ENCODE measurements around the gene APBA3.

APBA3 gene

DNA sequence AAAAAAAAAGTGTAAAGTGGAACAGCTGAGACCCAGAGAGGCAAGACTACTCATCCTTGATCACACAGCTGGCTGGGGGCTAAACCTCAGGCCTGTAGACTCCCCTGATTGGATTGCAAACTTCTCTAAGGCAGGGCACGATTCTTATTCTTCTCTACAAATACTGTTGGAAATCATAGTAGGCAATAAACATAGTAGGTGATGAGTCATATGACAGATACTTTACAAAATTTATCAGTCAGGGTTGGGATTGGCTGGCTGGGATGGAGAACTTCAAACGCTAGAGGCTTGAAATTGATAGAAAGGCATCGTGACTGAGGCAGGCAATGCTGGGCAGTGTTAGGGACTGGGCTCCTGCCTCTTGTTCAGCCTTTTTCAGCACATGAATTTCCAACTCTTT, 30.6 kb upstream of the APBA3 start:
- ATAC-seq: no peak; the same call in 2 of the 3 replicates

DNA sequence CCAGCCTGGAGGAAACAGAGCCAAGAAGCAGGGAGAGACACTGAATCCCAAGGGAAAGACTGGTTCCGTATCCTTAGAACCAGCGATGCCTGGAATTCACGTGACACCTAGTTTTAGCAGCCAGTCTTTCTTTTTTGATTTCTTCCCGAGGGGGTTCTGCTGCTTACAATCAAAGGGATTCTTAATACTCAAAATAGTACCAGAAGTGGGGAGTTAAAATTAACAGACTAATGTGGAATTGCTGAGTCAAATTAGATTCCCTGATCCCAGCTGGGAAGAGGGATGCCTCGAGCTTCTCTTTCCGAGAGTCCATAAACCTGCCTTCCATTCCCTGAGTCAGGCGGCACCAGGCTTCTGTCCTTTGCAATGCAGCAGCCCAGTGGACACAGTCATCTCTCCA, 29.4 kb upstream of the APBA3 start:
- TF ChIP-seq GLIS3 (CRISPR knock-in tag; IDR thresholded peaks at IDR 0.05) (no peak), SNAI2 (CRISPR knock-in tag; IDR thresholded peaks at IDR 0.05) (no peak), RARB (CRISPR knock-in tag; IDR thresholded peaks at IDR 0.05) (no peak), ESRRG (CRISPR knock-in tag; IDR thresholded peaks at IDR 0.05) (no peak)
- TF ChIP-seq, protein P1, sequence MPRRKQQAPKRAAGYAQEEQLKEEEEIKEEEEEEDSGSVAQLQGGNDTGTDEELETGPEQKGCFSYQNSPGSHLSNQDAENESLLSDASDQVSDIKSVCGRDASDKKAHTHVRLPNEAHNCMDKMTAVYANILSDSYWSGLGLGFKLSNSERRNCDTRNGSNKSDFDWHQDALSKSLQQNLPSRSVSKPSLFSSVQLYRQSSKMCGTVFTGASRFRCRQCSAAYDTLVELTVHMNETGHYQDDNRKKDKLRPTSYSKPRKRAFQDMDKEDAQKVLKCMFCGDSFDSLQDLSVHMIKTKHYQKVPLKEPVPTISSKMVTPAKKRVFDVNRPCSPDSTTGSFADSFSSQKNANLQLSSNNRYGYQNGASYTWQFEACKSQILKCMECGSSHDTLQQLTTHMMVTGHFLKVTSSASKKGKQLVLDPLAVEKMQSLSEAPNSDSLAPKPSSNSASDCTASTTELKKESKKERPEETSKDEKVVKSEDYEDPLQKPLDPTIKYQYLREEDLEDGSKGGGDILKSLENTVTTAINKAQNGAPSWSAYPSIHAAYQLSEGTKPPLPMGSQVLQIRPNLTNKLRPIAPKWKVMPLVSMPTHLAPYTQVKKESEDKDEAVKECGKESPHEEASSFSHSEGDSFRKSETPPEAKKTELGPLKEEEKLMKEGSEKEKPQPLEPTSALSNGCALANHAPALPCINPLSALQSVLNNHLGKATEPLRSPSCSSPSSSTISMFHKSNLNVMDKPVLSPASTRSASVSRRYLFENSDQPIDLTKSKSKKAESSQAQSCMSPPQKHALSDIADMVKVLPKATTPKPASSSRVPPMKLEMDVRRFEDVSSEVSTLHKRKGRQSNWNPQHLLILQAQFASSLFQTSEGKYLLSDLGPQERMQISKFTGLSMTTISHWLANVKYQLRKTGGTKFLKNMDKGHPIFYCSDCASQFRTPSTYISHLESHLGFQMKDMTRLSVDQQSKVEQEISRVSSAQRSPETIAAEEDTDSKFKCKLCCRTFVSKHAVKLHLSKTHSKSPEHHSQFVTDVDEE (CRISPR knock-in tag; IDR thresholded peaks at IDR 0.05): no peak
- TF ChIP-seq, protein P2, sequence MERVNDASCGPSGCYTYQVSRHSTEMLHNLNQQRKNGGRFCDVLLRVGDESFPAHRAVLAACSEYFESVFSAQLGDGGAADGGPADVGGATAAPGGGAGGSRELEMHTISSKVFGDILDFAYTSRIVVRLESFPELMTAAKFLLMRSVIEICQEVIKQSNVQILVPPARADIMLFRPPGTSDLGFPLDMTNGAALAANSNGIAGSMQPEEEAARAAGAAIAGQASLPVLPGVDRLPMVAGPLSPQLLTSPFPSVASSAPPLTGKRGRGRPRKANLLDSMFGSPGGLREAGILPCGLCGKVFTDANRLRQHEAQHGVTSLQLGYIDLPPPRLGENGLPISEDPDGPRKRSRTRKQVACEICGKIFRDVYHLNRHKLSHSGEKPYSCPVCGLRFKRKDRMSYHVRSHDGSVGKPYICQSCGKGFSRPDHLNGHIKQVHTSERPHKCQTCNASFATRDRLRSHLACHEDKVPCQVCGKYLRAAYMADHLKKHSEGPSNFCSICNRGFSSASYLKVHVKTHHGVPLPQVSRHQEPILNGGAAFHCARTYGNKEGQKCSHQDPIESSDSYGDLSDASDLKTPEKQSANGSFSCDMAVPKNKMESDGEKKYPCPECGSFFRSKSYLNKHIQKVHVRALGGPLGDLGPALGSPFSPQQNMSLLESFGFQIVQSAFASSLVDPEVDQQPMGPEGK (CRISPR knock-in tag; IDR thresholded peaks at IDR 0.05; ENCODE audit: borderline replicate concordance): no peak
- ATAC-seq: no peak

More for the DNA sequence above, 30.6 kb upstream of the APBA3 start:
- TF ChIP-seq ESRRG (CRISPR knock-in tag; IDR thresholded peaks at IDR 0.05) (no peak), ZFP3 (CRISPR knock-in tag; IDR thresholded peaks at IDR 0.05) (no peak), CSDC2 (CRISPR knock-in tag; IDR thresholded peaks at IDR 0.05) (no peak), ZFP30 (CRISPR knock-in tag; IDR thresholded peaks at IDR 0.05) (no peak), SNAI2 (CRISPR knock-in tag; IDR thresholded peaks at IDR 0.05) (no peak), ZNF565 (CRISPR knock-in tag; conservative IDR thresholded peaks at IDR 0.05; ENCODE audit: low read depth) (no peak), ZC3H10 (CRISPR knock-in tag; IDR thresholded peaks at IDR 0.05) (no peak), ARNTL (CRISPR knock-in tag; IDR thresholded peaks at IDR 0.05; ENCODE audit: borderline replicate concordance, low read depth) (no peak), PPARA (CRISPR knock-in tag; IDR thresholded peaks at IDR 0.05; ENCODE audit: borderline replicate concordance) (no peak), BACH2 (CRISPR knock-in tag; IDR thresholded peaks at IDR 0.05; ENCODE audit: borderline replicate concordance) (no peak), GLIS3 (CRISPR knock-in tag; IDR thresholded peaks at IDR 0.05) (no peak), ZNF70 (CRISPR knock-in tag; IDR thresholded peaks at IDR 0.05) (no peak)
- TF ChIP-seq, protein P3, sequence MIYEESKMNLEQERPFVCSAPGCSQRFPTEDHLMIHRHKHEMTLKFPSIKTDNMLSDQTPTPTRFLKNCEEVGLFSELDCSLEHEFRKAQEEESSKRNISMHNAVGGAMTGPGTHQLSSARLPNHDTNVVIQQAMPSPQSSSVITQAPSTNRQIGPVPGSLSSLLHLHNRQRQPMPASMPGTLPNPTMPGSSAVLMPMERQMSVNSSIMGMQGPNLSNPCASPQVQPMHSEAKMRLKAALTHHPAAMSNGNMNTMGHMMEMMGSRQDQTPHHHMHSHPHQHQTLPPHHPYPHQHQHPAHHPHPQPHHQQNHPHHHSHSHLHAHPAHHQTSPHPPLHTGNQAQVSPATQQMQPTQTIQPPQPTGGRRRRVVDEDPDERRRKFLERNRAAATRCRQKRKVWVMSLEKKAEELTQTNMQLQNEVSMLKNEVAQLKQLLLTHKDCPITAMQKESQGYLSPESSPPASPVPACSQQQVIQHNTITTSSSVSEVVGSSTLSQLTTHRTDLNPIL (CRISPR knock-in tag; IDR thresholded peaks at IDR 0.05; ENCODE audit: low read depth): no peak
- TF ChIP-seq, protein P4, sequence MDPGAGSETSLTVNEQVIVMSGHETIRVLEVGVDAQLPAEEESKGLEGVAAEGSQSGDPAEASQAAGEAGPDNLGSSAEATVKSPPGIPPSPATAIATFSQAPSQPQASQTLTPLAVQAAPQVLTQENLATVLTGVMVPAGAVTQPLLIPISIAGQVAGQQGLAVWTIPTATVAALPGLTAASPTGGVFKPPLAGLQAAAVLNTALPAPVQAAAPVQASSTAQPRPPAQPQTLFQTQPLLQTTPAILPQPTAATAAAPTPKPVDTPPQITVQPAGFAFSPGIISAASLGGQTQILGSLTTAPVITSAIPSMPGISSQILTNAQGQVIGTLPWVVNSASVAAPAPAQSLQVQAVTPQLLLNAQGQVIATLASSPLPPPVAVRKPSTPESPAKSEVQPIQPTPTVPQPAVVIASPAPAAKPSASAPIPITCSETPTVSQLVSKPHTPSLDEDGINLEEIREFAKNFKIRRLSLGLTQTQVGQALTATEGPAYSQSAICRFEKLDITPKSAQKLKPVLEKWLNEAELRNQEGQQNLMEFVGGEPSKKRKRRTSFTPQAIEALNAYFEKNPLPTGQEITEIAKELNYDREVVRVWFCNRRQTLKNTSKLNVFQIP (CRISPR knock-in tag; IDR thresholded peaks at IDR 0.05; ENCODE audit: borderline replicate concordance, low read depth): no peak

DNA sequence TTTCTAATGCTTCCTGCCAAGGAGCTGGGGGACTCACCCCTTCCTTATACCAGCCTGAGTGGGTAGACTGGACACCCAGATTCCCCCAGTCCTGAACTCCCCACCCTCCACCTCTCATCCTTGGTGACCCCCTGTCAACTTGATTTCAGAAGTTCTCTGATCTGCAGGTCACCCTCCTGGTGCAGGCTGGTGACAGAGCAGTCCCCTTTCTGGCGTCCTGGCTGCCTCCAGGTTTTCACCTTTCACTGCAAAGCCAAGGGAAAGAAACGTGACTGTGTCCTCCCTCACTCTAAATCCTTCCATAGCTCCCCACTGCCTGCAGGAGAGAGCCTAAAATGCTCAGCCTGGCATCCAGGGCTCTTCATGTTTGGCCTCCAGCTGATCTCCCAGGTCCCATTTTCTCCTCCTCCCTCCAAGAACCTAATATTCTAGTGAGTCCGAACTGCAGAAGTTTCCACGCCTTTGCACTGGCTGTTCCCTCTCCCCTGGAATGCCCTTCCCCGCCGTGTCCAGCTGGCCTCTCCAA, 28.8 kb upstream of the APBA3 start:
- ATAC-seq: no peak
- no peak for TF ChIP-seq GLIS3 (CRISPR knock-in tag; IDR thresholded peaks at IDR 0.05)
- TF ChIP-seq SNAI2 (CRISPR knock-in tag; IDR thresholded peaks at IDR 0.05): no peak
- no peak for TF ChIP-seq ZFP30 (CRISPR knock-in tag; IDR thresholded peaks at IDR 0.05)
- no peak for TF ChIP-seq ZNF8 (CRISPR knock-in tag; IDR thresholded peaks at IDR 0.05)
- TF ChIP-seq, protein P3 (CRISPR knock-in tag; IDR thresholded peaks at IDR 0.05; ENCODE audit: low read depth): no peak
- no peak for TF ChIP-seq TCF4 (CRISPR knock-in tag; IDR thresholded peaks at IDR 0.05; ENCODE audit: borderline replicate concordance)
- TF ChIP-seq, protein P2 (CRISPR knock-in tag; IDR thresholded peaks at IDR 0.05; ENCODE audit: borderline replicate concordance): no peak
- no peak for TF ChIP-seq ZFP3 (CRISPR knock-in tag; IDR thresholded peaks at IDR 0.05)
- no peak for TF ChIP-seq ESRRG (CRISPR knock-in tag; IDR thresholded peaks at IDR 0.05)
- no peak for TF ChIP-seq ZNF70 (CRISPR knock-in tag; IDR thresholded peaks at IDR 0.05)
- no peak for TF ChIP-seq ZC3H10 (CRISPR knock-in tag; IDR thresholded peaks at IDR 0.05)
- TF ChIP-seq, protein P1 (CRISPR knock-in tag; IDR thresholded peaks at IDR 0.05): no peak
- TF ChIP-seq BACH2 (CRISPR knock-in tag; IDR thresholded peaks at IDR 0.05; ENCODE audit: borderline replicate concordance): no peak

All from SK-N-SH treated with all-trans-retinoic acid at 6 μM for 48 hours (cell line).